HG02870 (cell line): Measurements from ENCODE around the gene SCARF2.
"Not testable (repeated sequence)": the region's sequence is repeated elsewhere in the genome, so short reads cannot be mapped to it uniquely, and the experiment has no call there.

Source experiments
- ATAC-seq: cut with Tn5 transposase; IDR thresholded peaks from one replicate; pipeline ENCODE4 v1.9.1; 2021; ENCODE audit warnings: mild to moderate bottlenecking, moderate library complexity; ENCODE audit not compliant: unreplicated experiment

SCARF2 gene

GRCh38 chr22:20397498-20397897 is 40.1 kb downstream of the SCARF2 start:
- ATAC-seq, result no peak

- no peak for ATAC-seq
These were observed 41.0 kb downstream of the SCARF2 start for GRCh38 chr22:20396639-20397038.

GRCh38 chr22:20395907-20396287 is 41.7 kb downstream of the SCARF2 start:
- no peak for ATAC-seq

- no peak for ATAC-seq
These were observed 42.3 kb downstream of the SCARF2 start for GRCh38 chr22:20395181-20395906.

- ATAC-seq, result peak; percentile 74
These were observed 43.7 kb downstream of the SCARF2 start, which contains the start of gene ZNF74 for GRCh38 chr22:20393705-20394476. Gene ZNF74, plus strand, starts transcription at chr22:20394151. Its CDS starts 478 bp downstream, at chr22:20394629.

GRCh38 chr22:20392983-20393704 is 44.5 kb downstream of the SCARF2 start:
- ATAC-seq, result no peak

GRCh38 chr22:20392365-20392881 is 45.2 kb downstream of the SCARF2 start:
- not testable (repeated sequence) for ATAC-seq

GRCh38 chr22:20391222-20391621 is 46.4 kb downstream of the SCARF2 start:
- ATAC-seq, result no peak

- no peak for ATAC-seq
These were observed 47.2 kb downstream of the SCARF2 start for GRCh38 chr22:20390394-20390907.

- no peak for ATAC-seq
These were observed 48.3 kb downstream of the SCARF2 start for GRCh38 chr22:20389288-20389687.

GRCh38 chr22:20388200-20388599 is 49.4 kb downstream of the SCARF2 start:
- ATAC-seq, result no peak

GRCh38 chr22:20386972-20387371 is 50.7 kb downstream of the SCARF2 start:
- no peak for ATAC-seq

GRCh38 chr22:20386336-20386735 is 51.3 kb downstream of the SCARF2 start:
- no peak for ATAC-seq

GRCh38 chr22:20384865-20385264 is 52.8 kb downstream of the SCARF2 start:
- no peak for ATAC-seq

- no peak for ATAC-seq
These were observed 53.5 kb downstream of the SCARF2 start for GRCh38 chr22:20384171-20384570.

GRCh38 chr22:20383538-20383937 is 54.1 kb downstream of the SCARF2 start:
- no peak for ATAC-seq

- no peak for ATAC-seq
These were observed 57.1 kb downstream of the SCARF2 start for GRCh38 chr22:20380486-20380885.

- ATAC-seq, result not testable (repeated sequence)
These were observed 58.9 kb downstream of the SCARF2 start for GRCh38 chr22:20378684-20379083.

GRCh38 chr22:20378110-20378509 is 59.5 kb downstream of the SCARF2 start:
- no peak for ATAC-seq

GRCh38 chr22:20376983-20377382 is 60.6 kb downstream of the SCARF2 start:
- not testable (repeated sequence) for ATAC-seq

GRCh38 chr22:20376281-20376680 is 61.3 kb downstream of the SCARF2 start:
- not testable (repeated sequence) for ATAC-seq
